H1 (cell line): Measurements from ENCODE around the gene ARHGAP15. TPM values are rescaled to one million over a fixed set of nuclear protein-coding genes. Genes with fewer than 3 reads are reported as not detected.

Experiments
- CTCF ChIA-PET: fragments of 300-600 bp; sonication (Branson Sonifier 250); formaldehyde crosslinking; loops from one replicate; lab custom pipeline; 2021; ENCODE audit not compliant: partially characterized antibody; lab: Charles Lee
- POLR2A ChIA-PET: fragments of 300-600 bp; sonication (Branson Sonifier 250); formaldehyde crosslinking; loops from one replicate; lab custom pipeline; 2021; ENCODE audit warnings: inconsistent platforms; ENCODE audit not compliant: partially characterized antibody; lab: Charles Lee
- DNase-seq, 2 experiments: peaks; one replicate each; pipeline versions ENCODE4 v3.0.0 to v3.0.0-alpha.2; 2010 to 2022; ENCODE audit warnings: low spot score in 2 of 2, low read depth in 1 of 2, mixed read lengths in 1 of 2
- FAIRE-seq: peaks from 2 replicates; lab custom pipeline; 2011; peaks lifted over from hg19 to GRCh38; lab: Jason Lieb, UNC
- H2AFZ ChIP-seq: 2 replicates; pipeline ENCODE4 v1.8.1; 2012; ENCODE audit warnings: low read length, inconsistent platforms
- H2AK5ac ChIP-seq: 2 replicates; pipeline ENCODE4 v1.6.1; 2013; ENCODE audit warnings: low read depth, low read length
- H2BK120ac ChIP-seq: replicated peaks from 2 replicates; pipeline ENCODE3; 2013; ENCODE audit warnings: low read depth, low read length, inconsistent platforms
- H2BK12ac ChIP-seq: 2 replicates; pipeline ENCODE4 v1.6.1; 2013; ENCODE audit warnings: low read depth, low read length
- H2BK15ac ChIP-seq: 2 replicates; pipeline ENCODE4 v1.6.1; 2013; ENCODE audit warnings: low read length
- H2BK20ac ChIP-seq: 2 replicates; pipeline ENCODE4 v1.6.1; 2013; ENCODE audit warnings: low read length
- H2BK5ac ChIP-seq: 2 replicates; pipeline ENCODE4 v1.6.1; 2013; ENCODE audit warnings: low read depth, low read length
- H3K14ac ChIP-seq: 2 replicates; pipeline ENCODE4 v1.6.1; 2013; ENCODE audit warnings: inconsistent platforms; ENCODE audit not compliant: insufficient read length
- H3K18ac ChIP-seq: 2 replicates; pipeline ENCODE4 v1.6.1; 2013; ENCODE audit warnings: low read length; ENCODE audit errors: extremely low read depth
- H3K23ac ChIP-seq: 2 replicates; pipeline ENCODE4 v1.6.1; 2013; ENCODE audit warnings: inconsistent platforms; ENCODE audit not compliant: insufficient read length
- H3K23me2 ChIP-seq: 2 replicates; pipeline ENCODE4 v1.6.1; 2013; ENCODE audit warnings: low read depth, low read length
- H3K27ac ChIP-seq: 2 replicates; pipeline ENCODE4 v1.6.1; 2011; ENCODE audit warnings: low read depth, low read length, inconsistent platforms
- H3K27me3 ChIP-seq, 4 experiments: replicated peaks in 1 of 4; 1 replicate in 1 of 4; 2 replicates in 3 of 4; pipeline versions ENCODE4 v1.6.1 to v1.8.1; 2011 to 2013; ENCODE audit warnings: low read length in 3 of 4, mild to moderate bottlenecking in 3 of 4, inconsistent platforms in 2 of 4, mixed read lengths in 2 of 4, moderate library complexity in 1 of 4; ENCODE audit not compliant: control insufficient read depth in 3 of 4, insufficient read depth in 3 of 4; ENCODE audit errors: extremely low read depth in 1 of 4
- H3K36me3 ChIP-seq, 4 experiments: 2 replicates each; pipeline versions ENCODE4 v1.6.1 to v1.8.1; 2011 to 2013; ENCODE audit warnings: mild to moderate bottlenecking in 4 of 4, low read length in 3 of 4, moderate library complexity in 2 of 4, control low read depth in 1 of 4, inconsistent platforms in 1 of 4; ENCODE audit not compliant: insufficient read depth in 4 of 4, control insufficient read depth in 2 of 4
- H3K4ac ChIP-seq: replicated peaks from 2 replicates; pipeline ENCODE3; 2013; ENCODE audit warnings: low read length, low read depth, mixed read lengths, inconsistent platforms; ENCODE audit not compliant: insufficient read length
- H3K4me1 ChIP-seq, 4 experiments: replicated peaks in 1 of 4; 1 replicate in 1 of 4; 2 replicates in 3 of 4; pipeline versions ENCODE4 v1.6.1 to v1.8.1; 2011 to 2013; ENCODE audit warnings: low read length in 3 of 4, inconsistent platforms in 2 of 4, mixed read lengths in 1 of 4; ENCODE audit not compliant: insufficient read depth in 4 of 4, control insufficient read depth in 3 of 4
- H3K4me2 ChIP-seq, 2 experiments: 2 replicates each; pipeline versions ENCODE4 v1.6.1 to v1.8.1; 2011 to 2013; ENCODE audit warnings: low read depth in 2 of 2, low read length in 2 of 2, control low read depth in 1 of 2, inconsistent platforms in 1 of 2, mild to moderate bottlenecking in 1 of 2; ENCODE audit not compliant: insufficient read depth in 1 of 2
- H3K4me3 ChIP-seq, 4 experiments: fragments of 200-600, 300-600 bp in 1 of 4; sonication (generic), shearing (Covaris generic), sonication (Bioruptor Twin) in 1 of 4; 2 replicates each; pipeline versions ENCODE4 v1.5.1 to v1.8.1; 2011 to 2016; ENCODE audit warnings: low read length in 4 of 4, low read depth in 3 of 4, control low read depth in 2 of 4, inconsistent platforms in 2 of 4, mild to moderate bottlenecking in 2 of 4, mixed read lengths in 1 of 4, moderate library complexity in 1 of 4; ENCODE audit not compliant: insufficient read depth in 2 of 4; ENCODE audit errors: extremely low read depth in 1 of 4
- H3K56ac ChIP-seq: replicated peaks from 2 replicates; pipeline ENCODE3; 2013; ENCODE audit warnings: low read depth, mild to moderate bottlenecking, mixed read lengths, low read length, inconsistent platforms; ENCODE audit not compliant: insufficient read length
- H3K79me1 ChIP-seq: 2 replicates; pipeline ENCODE4 v1.6.1; 2013; ENCODE audit warnings: low read depth, low read length, control low read depth
- H3K79me2 ChIP-seq, 2 experiments: 2 replicates each; pipeline versions ENCODE4 v1.6.1 to v1.8.1; 2012 to 2013; ENCODE audit warnings: low read length in 2 of 2, mild to moderate bottlenecking in 2 of 2, inconsistent platforms in 1 of 2; ENCODE audit not compliant: insufficient read depth in 2 of 2, control insufficient read depth in 1 of 2
- H3K9ac ChIP-seq, 4 experiments: replicated peaks in 1 of 4; 1 replicate in 1 of 4; 2 replicates in 3 of 4; pipeline versions ENCODE4 v1.6.1 to v1.8.1; 2011 to 2013; ENCODE audit warnings: low read depth in 3 of 4, low read length in 3 of 4, control low read depth in 2 of 4, mild to moderate bottlenecking in 2 of 4, moderate library complexity in 2 of 4, inconsistent platforms in 1 of 4; ENCODE audit errors: extremely low read depth in 1 of 4
- H3K9me3 ChIP-seq, 2 experiments: 2 replicates each; pipeline versions ENCODE4 v1.6.1 to v1.8.1; 2012 to 2013; ENCODE audit warnings: mild to moderate bottlenecking in 2 of 2, moderate library complexity in 2 of 2, control low read depth in 1 of 2, inconsistent platforms in 1 of 2, low read depth in 1 of 2, low read length in 1 of 2, mixed read lengths in 1 of 2; ENCODE audit not compliant: insufficient read depth in 2 of 2
- H4K20me1 ChIP-seq, 2 experiments: replicated peaks in 1 of 2; 2 replicates each; pipeline versions ENCODE3 to v1.8.1; 2011 to 2013; ENCODE audit warnings: inconsistent platforms in 2 of 2, low read length in 2 of 2, mild to moderate bottlenecking in 1 of 2; ENCODE audit not compliant: insufficient read depth in 2 of 2, control insufficient read depth in 1 of 2
- H4K5ac ChIP-seq: 2 replicates; pipeline ENCODE4 v1.6.1; 2013; ENCODE audit warnings: low read length, low read depth, mixed read lengths, inconsistent platforms; ENCODE audit not compliant: insufficient read length
- H4K8ac ChIP-seq: 2 replicates; pipeline ENCODE4 v1.8.0; 2013; ENCODE audit warnings: mild to moderate bottlenecking, moderate library complexity, low read length, inconsistent platforms; ENCODE audit not compliant: insufficient read depth; ENCODE audit errors: extremely low read depth
- H4K91ac ChIP-seq: replicated peaks from 2 replicates; pipeline ENCODE3; 2013; ENCODE audit warnings: low read length, mixed read lengths, inconsistent platforms; ENCODE audit not compliant: insufficient read length
- WGBS, 2 experiments: shearing (Covaris generic) in 1 of 2; methylation state at CpG; one replicate each; pipeline versions ENCODE4 v1.1.6 to v1.1.7; 2013 to 2015; ENCODE audit warnings: low lambda C conversion rate in 2 of 2, mixed read lengths in 2 of 2, inconsistent platforms in 1 of 2, low coverage in 1 of 2, missing lambda C conversion rate in 1 of 2; ENCODE audit not compliant: insufficient replicate concordance in 2 of 2, insufficient coverage in 1 of 2, insufficient read length in 1 of 2; ENCODE audit errors: extremely low coverage in 1 of 2, missing lambda C conversion rate in 1 of 2; 5-methylcytosine and 5-hydroxymethylcytosine counted together
- polyA plus RNA-seq, 7 experiments: library from polyadenylated mRNA; depleted of rRNA in 3 of 7; stranded (reverse) in 5 of 7; unstranded in 2 of 7; fragments of >200 nt in 5 of 7; fragments of 200-250 nt in 2 of 7; gene quantifications; 1 replicate in 5 of 7; 2 replicates in 1 of 7; 4 replicates in 1 of 7; pipeline versions ENCODE4 v1.2.1 to v1.2.3, GENCODE V29; 2011 to 2013; ENCODE audit warnings: missing spikeins in 2 of 7, mixed read lengths in 2 of 7
- total RNA-seq: library from RNA; stranded (reverse); fragmentation: NEBNext Ultra II Directional; extraction: Animal tissue kit (Norgen Biotek cat#: 25700); gene quantifications from 2 replicates; pipeline ENCODE4 v1.2.1, GENCODE V29; 2021

Gene ARHGAP15
- total and polyA plus RNA-seq, 2 of the 8 experiments (the other 6 are each of a cell fraction or from before 2014, with no cell fraction given) = not detected

GRCh38 chr2:143397884-143398614 is 268.8 kb downstream of the ARHGAP15 start:
- H3K23me2 ChIP-seq = no peaks in the 10 kb centered on the region
- H3K4me1 ChIP-seq = no peaks in the 10 kb centered on the region
- DNase-seq (no peak), FAIRE-seq (no peak)
- H3K79me2 ChIP-seq = no peaks in the 10 kb centered on the region
- no peaks in the 10 kb centered on the region for H3K36me3 ChIP-seq
- H3K27ac ChIP-seq = no peak overlapping the region
- no peak overlapping the region for H3K23ac ChIP-seq
- H2BK20ac ChIP-seq = no peak overlapping the region
- H4K91ac ChIP-seq = no peak overlapping the region
- H2BK5ac ChIP-seq = no peak overlapping the region
- no peaks in the 10 kb centered on the region for H3K9me3 ChIP-seq
- no peak overlapping the region for H4K5ac ChIP-seq
- H3K79me1 ChIP-seq = no peaks in the 10 kb centered on the region
- no peak overlapping the region for H2BK12ac ChIP-seq
- H2AK5ac ChIP-seq = no peak overlapping the region
- CTCF ChIA-PET = no interaction called here
- H3K14ac ChIP-seq = no peak overlapping the region
- H2BK15ac ChIP-seq = no peak overlapping the region
- H3K4ac ChIP-seq = no peak overlapping the region
- H3K4me2 ChIP-seq = no peak overlapping the region
- WGBS, 2 experiments = 85% methylated on average over 3 of the region's 3 CpGs; no CpG with 5 or more reads in 1 of the 2 experiments
- H3K9ac ChIP-seq = no peak overlapping the region
- H4K8ac ChIP-seq = no peak overlapping the region
- H4K20me1 ChIP-seq = no peaks in the 10 kb centered on the region
- no peak overlapping the region for H2BK120ac ChIP-seq
- H3K4me3 ChIP-seq = no peak overlapping the region
- 0 out of 2 replicates have a peak overlapping the region, but pooled peaks have one; percentile 41 for H2AFZ ChIP-seq
- POLR2A ChIA-PET = no interaction called here
- no peak overlapping the region for H3K56ac ChIP-seq
- H3K18ac ChIP-seq = no peak overlapping the region
- H3K27me3 ChIP-seq = no peaks in the 10 kb centered on the region
